Sciatic nerve (tissue), 2 donors: ENCODE data around the gene CSNK1D. TPM values are rescaled to one million over a fixed set of nuclear protein-coding genes. Genes with fewer than 3 reads are reported as not detected.

Experiments
- ATAC-seq: fragments of 200-7000 bp; cut with Tn5 transposase; one replicate; pipeline ENCODE4 v1.9.1; 2020; ENCODE audit warnings: mild to moderate bottlenecking, moderate library complexity
- DNase-seq: peaks from one replicate; pipeline ENCODE4 v3.0.0-alpha.2; 2020; ENCODE audit warnings: low spot score
- intact Hi-C: fragments of 100-400 bp; cut with DNase I; formaldehyde crosslinking; loops from one replicate; pipeline ENCODE4 v1.14.2; 2022
- total RNA-seq: library from RNA; stranded (reverse); fragmentation: NEBNext Ultra II Directional; extraction: Animal tissue kit (Norgen Biotek cat#: 25700); gene quantifications from one replicate; pipeline ENCODE4 v1.2.1, GENCODE V29; 2021
- donor health status: DM: no; HTN: no; CAD: no.
- donor health status: DM: no; HTN: no; CAD: no.

The CSNK1D gene
- total RNA-seq, 1 donor from 2014 or later = 152 TPM

DNA sequence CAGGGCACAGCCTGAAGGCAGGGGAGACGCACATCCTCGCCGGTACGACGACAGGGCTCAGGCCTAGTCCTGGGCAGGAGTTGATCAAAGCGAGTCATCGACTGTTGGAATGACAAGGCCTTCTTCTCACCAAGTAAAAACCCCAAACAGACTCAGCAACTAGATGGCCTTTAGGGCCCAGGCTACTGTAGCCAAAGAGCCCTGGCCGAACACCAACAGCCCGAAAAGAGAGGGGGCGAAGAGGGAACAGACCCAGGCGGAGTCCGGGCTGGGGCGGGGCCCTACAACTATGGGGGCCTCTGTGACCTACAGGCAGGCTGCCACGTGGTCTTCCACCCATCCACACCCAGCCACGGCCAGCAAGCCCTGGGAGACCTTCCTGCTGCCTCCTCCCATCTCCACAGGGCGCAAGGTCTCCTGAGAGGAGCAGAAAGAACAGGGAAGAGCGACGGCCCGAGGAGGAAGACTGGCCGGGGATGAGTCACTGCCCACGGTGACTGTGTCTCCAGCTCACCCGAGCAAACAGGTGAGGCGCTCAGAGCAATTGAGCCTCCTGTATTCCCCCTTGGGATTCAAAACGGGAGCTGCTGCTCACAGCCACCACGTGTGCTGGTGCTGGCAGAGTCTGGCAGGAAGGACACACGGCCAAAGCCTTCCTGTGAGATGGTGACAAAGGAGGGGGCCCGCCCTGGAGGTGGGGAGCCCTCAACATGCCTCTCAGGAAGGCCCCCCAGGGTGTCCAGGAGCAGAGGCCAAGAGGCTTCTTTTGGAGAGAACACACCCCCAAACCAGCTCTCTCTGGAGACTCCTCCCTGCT, 26.9 kb downstream of the CSNK1D start:
- ATAC-seq = peak; percentile 33
- intact Hi-C loops = no loop called here
- peak; percentile 71 for DNase-seq

DNA sequence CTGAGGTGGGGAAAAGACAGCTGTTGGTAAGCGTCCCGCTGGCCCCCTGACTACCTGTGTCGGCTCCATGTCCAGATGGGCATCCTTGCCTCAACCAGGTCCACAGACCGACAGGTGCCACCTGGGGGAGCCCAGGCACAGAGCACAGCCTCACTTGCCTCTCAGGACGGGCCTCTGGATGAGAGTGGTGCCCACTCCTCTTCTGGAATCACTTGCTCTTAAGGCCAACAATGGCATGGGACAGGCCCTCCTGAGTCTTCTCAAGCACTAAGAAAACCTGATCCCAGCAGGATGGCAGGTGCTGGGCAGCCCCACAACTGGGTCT, 27.5 kb downstream of the CSNK1D start:
- no peak for ATAC-seq
- no peak for DNase-seq

DNA sequence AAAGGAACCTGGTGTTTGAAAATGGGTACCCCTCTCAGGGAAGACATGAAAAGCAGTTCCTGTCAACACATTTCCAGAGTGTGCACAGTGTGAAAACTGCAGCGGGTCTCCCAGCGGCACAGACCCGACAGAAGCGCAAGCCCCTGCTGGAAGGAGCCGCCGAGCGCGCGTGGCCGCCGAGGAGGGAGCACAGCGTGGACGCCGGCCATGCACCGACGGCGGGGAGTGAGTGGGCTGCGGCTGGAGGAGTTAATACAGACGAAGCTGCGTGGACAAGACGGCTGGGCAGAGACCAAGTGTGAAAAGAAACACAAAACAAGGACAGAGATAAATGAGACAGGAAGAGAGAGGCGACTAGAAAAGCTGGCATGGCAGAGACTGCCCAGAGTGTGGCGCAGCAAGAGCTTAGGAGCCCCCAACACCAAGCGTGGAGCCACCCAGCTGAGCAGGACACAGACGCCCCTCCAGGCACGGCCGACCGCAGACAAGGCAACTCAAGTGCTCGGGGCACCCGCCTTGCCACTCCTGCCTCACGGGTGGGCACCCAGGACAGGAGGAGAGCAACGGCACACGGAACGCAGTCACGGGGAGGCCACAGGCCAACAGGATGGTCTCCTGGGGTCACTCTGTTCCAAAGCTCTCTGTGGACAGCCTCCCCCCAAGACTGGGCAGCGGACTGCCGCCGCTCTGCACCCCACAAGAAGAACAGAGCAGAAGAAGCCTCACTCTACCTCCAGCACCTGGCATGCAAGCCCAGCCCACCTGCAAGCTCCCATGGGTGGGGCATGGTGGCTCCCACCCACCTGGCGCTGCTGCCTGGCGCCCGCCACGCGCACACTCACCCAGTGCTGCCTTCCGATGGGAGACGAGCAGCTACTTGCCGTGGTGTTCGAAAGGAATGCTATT, 28.1 kb downstream of the CSNK1D start:
- DNase-seq (no peak), ATAC-seq (no peak)
- intact Hi-C loops = no loop called here

More for the DNA sequence above, 27.5 kb downstream of the CSNK1D start:
- intact Hi-C loops = no loop called here

GRCh38 chr17:82244413-82245133, 28.9 kb downstream of the CSNK1D start:
- no peak for ATAC-seq
- intact Hi-C loops = no loop called here
- no peak for DNase-seq

DNA sequence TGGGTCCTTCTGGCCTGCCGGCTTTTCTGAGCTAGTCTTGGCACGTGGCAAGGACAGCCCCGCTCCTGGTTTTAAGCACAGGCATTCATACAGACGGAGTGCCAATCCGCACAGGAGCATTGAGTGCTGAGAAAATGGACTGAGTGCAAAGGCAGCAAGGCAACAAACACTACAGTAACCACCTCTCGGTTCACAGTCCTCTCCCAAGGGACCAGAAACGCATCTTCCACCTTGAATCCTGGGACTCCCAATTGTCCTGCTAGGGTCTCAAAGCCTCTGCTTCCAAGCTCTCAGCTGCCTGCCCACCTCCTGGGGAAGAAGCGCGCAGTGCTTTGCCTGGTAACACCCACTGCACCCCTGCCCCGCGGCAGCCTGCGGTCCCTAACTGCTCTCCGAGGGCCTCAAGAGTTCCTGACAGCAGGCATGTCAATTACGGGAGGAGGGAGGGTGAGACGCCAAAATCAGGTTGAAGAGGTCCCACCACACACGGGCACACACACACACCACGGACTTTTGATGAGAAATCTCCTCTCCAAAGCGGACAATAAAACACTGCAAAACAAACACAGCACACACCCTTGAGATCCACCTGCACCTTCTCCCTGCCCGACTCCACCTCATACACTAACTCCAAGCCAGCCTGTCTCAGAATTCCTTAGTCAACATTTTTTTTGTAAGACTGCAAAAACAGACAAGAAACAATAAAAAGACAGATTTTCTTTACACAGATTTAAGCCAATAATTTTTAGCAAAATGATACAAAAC, 29.7 kb downstream of the CSNK1D start:
- intact Hi-C loops = no loop called here
- ATAC-seq (no peak), DNase-seq (no peak)

GRCh38 chr17:82242977-82243647, 30.4 kb downstream of the CSNK1D start:
- DNase-seq = peak; percentile 89
- ATAC-seq = peak; percentile 51

GRCh38 chr17:82242698-82242976, 30.9 kb downstream of the CSNK1D start:
- intact Hi-C loops = no loop called here
- peak; percentile 62 for DNase-seq
- ATAC-seq = no peak

More at GRCh38 chr17:82242977-82243647, 30.4 kb downstream of the CSNK1D start:
- intact Hi-C loops = no loop called here

GRCh38 chr17:82241926-82242697, 31.4 kb downstream of the CSNK1D start:
- ATAC-seq (peak; percentile 49), DNase-seq (peak; percentile 66)
- intact Hi-C loops = no loop called here

GRCh38 chr17:82241183-82241925, 32.1 kb downstream of the CSNK1D start:
- intact Hi-C loops = no loop called here
- peak; percentile 89 for DNase-seq
- ATAC-seq = peak; percentile 71

GRCh38 chr17:82240506-82241182, 32.9 kb downstream of the CSNK1D start:
- DNase-seq (no peak), ATAC-seq (no peak)
- intact Hi-C loops = no loop called here

DNA sequence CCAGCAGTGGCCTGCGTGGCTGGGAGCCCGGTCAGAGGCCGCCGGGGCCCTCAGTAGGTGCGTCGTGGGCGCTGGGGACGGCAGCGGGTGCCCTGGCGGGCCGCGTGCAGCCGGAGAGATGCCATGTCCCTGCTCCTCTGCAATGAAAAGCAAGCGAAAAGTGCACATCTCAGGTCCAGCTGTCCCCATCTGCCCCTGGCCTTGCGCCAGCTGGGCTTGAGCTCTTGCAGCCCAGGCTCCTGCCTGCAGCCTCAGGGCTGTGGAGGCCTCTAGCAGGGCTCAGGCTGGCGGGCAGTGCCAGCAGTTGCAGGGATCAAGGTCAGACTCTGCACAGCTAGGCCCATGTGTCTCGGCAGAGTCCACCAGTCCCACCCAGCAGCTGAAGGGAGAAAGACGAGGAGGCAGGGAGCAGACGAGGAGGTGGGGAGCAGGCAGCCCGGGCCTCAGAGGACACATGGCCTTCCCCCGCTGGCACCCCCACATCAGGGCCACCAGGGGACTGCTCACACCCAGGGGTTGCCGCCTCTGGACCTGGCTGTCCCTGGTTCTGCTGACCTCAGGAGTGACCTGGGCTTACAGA, 33.5 kb downstream of the CSNK1D start:
- DNase-seq (no peak), ATAC-seq (no peak)
- intact Hi-C loops = loop anchor here (5.0 kb wide), 1 partner anchor 82 kb away; no protein-coding TSS in a partner anchor

GRCh38 chr17:82239401-82239925, 34.0 kb downstream of the CSNK1D start:
- ATAC-seq (no peak), DNase-seq (no peak)
- intact Hi-C loops = loop anchor here (5.0 kb wide), 1 partner anchor 83 kb away; no protein-coding TSS in a partner anchor

DNA sequence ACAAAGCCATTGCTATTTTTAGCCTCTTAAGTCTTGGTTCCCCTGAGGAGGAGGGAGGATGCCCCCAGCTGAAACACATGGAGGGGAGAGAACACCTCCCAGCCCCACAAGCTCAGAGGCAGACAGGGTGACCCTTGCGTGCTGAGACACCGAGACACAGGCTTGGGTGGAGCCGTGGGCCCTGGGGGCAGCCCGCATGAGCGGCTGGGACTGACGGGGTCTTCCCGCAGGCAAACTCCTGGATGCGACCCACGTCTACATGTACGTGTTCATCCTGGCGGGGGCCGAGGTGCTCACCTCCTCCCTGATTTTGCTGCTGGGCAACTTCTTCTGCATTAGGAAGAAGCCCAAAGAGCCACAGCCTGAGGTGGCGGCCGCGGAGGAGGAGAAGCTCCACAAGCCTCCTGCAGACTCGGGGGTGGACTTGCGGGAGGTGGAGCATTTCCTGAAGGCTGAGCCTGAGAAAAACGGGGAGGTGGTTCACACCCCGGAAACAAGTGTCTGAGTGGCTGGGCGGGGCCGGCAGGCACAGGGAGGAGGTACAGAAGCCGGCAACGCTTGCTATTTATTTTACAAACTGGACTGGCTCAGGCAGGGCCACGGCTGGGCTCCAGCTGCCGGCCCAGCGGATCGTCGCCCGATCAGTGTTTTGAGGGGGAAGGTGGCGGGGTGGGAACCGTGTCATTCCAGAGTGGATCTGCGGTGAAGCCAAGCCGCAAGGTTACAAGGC, 34.9 kb downstream of the CSNK1D start:
- intact Hi-C loops = loop anchor here (5.0 kb wide), 1 partner anchor 84 kb away; no protein-coding TSS in a partner anchor

GRCh38 chr17:82237746-82238471, 35.6 kb downstream of the CSNK1D start:
- intact Hi-C loops = loop anchor here (5.0 kb wide), 1 partner anchor 84 kb away; no protein-coding TSS in a partner anchor
- no peak for ATAC-seq
- DNase-seq = peak; percentile 59

More for the DNA sequence above, 34.9 kb downstream of the CSNK1D start:
- peak; percentile 15 for ATAC-seq
- DNase-seq = peak; percentile 78
